Body of pancreas (tissue), 4 donors: ENCODE data around the gene EMC1.

Experiments
- CTCF ChIP-seq, 7 experiments: fragments of 450-650 bp in 4 of 7; fragments of 200-600 bp in 3 of 7; sonication (generic) in 3 of 7; IDR thresholded peaks; one replicate each; pipeline ENCODE4 v1.5.1; 2016 to 2019; ENCODE audit warnings: antibody characterized with exemption in 7 of 7
- POLR2A ChIP-seq, 3 donors: fragments of 450-650 bp; IDR thresholded peaks; one replicate each; pipeline ENCODE4 v1.6.1; 2016; ENCODE audit warnings: antibody characterized with exemption in 3 of 3, mild to moderate bottlenecking in 2 of 3

- TF ChIP-seq CTCF (IDR thresholded peaks at IDR 0.05) (no peak), POLR2A (IDR thresholded peaks at IDR 0.05) (no peak)
Measured at GRCh38 chr1:19274636-19275035, 23.3 kb upstream of the EMC1 start.
